GM12891 (cell line): ENCODE results near the gene COG5.

Experiments
- PAX5 ChIP-seq: IDR thresholded peaks from 2 replicates; pipeline ENCODE4 v1.6.1; 2011; ENCODE audit warnings: low read length, moderate library complexity, mild to moderate bottlenecking; ENCODE audit not compliant: insufficient read depth, severe bottlenecking
- POLR2A ChIP-seq: IDR thresholded peaks from 2 replicates; pipeline ENCODE4 v1.6.1; 2011; ENCODE audit warnings: low read depth, low read length, control low read depth
- POLR2AphosphoS5 ChIP-seq: IDR thresholded peaks from 2 replicates; pipeline ENCODE4 v1.6.1; 2011; ENCODE audit warnings: low read depth, low read length, control low read depth
- POU2F2 ChIP-seq: IDR thresholded peaks from 2 replicates; pipeline ENCODE4 v1.6.1; 2011; ENCODE audit warnings: low read depth, mild to moderate bottlenecking, control low read depth, low read length, moderate library complexity
- SPI1 ChIP-seq: IDR thresholded peaks from 2 replicates; pipeline ENCODE4 v1.6.1; 2011; ENCODE audit warnings: low read depth, low read length, control low read depth
- TAF1 ChIP-seq: IDR thresholded peaks from 2 replicates; pipeline ENCODE4 v1.6.1; 2011; ENCODE audit warnings: low read depth, low read length, control low read depth

DNA sequence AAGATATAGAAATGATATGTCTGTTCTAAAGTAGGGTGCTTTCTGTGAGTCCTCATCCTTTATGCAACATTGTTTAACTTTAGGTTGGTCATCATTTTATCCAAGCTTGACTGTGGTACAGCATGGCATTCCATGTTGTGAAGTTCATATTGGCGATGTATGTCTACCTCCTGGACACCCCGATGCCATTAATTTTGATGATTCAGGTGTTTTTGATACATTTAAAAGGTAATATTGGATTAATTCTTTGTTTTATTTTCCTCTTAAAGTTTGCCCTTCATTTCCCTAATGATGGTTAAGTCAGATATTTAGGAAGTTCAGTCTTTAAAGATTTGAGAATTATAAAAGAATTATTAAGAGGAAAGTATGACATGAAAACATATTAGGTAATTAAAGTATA is 373.6 kb downstream of the COG5 start:
- TF ChIP-seq POLR2A (no peak), POLR2AphosphoS5 (no peak), SPI1 (no peak), POU2F2 (no peak), TAF1 (no peak), PAX5 (no peak)
